Central memory CD8-positive, alpha-beta T cell (primary cell): Measurements from ENCODE around the gene NR0B2.

Experiments
- ATAC-seq: fragments of 150-1000 bp; cut with Tn5 transposase; replicated peaks from 2 replicates; pipeline ENCODE4 v1.10.0; 2022; ENCODE audit warnings: mild to moderate bottlenecking, moderate FRiP score, moderate number of reproducible peaks; ENCODE audit not compliant: poor library complexity, severe bottlenecking; ENCODE audit errors: extremely low read depth
- DNase-seq, 2 donors: peaks; one replicate each; pipeline ENCODE4 v3.0.0; 2021; ENCODE audit warnings: low spot score in 2 of 2
- H3K27ac Mint-ChIP-seq: one replicate; pipeline ENCODE4 v1.8.0; 2022; ENCODE audit warnings: low read depth, mild to moderate bottlenecking, moderate library complexity, mixed read lengths
- H3K27me3 Mint-ChIP-seq: one replicate; pipeline ENCODE4 v1.8.0; 2022; ENCODE audit warnings: mixed read lengths
- H3K36me3 Mint-ChIP-seq: one replicate; pipeline ENCODE4 v1.8.0; 2022; ENCODE audit warnings: mild to moderate bottlenecking, moderate library complexity, mixed read lengths; ENCODE audit not compliant: insufficient read depth
- H3K4me1 Mint-ChIP-seq: one replicate; pipeline ENCODE4 v1.8.0; 2022; ENCODE audit warnings: mixed read lengths
- H3K4me3 Mint-ChIP-seq: one replicate; pipeline ENCODE4 v1.8.0; 2022; ENCODE audit warnings: mild to moderate bottlenecking, moderate library complexity, mixed read lengths
- H3K9me3 Mint-ChIP-seq: one replicate; pipeline ENCODE4 v1.8.0; 2022; ENCODE audit warnings: mixed read lengths

The NR0B2 gene

DNA sequence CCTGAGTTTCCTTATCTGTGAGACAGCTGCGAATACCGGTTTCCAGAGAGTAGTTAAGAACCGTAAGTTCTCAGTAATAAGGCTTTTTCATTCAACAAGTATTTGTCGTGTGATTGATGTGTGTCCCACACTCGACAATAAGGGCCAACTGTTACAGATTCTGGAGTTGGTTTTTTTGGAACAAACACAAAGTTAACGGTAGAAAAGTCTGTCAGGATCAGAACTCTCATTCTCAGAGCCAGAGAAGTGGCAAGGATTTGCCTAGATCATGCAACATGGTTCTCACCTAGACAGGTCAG is 8.6 kb upstream of the NR0B2 start:
- Mint-ChIP-seq H3K9me3 (no peaks in the 10 kb centered on the region), H3K4me3 (peak overlapping the region; percentile 87), H3K27me3 (no peaks in the 10 kb centered on the region), H3K27ac (peak overlapping the region; percentile 92), H3K4me1 (peaks cover 44% of the 10 kb centered on the region), H3K36me3 (peaks cover 36% of the 10 kb centered on the region)
- DNase-seq (no peak), ATAC-seq (no peak)

GRCh38 chr1:26921540-26922430 is 8.0 kb upstream of the NR0B2 start, which contains the start of gene NUDC:
Gene NUDC, plus strand, starts transcription at chr1:26921743. Its CDS starts 106 bp downstream, at chr1:26921849.
- peaks cover 39% of the 10 kb centered on the region for H3K4me1 Mint-ChIP-seq
- H3K4me3 Mint-ChIP-seq = peak within 1 kb of the TSS; percentile 87
- peak; percentile 92 to 93 for DNase-seq
- H3K27me3 Mint-ChIP-seq = no peaks in the 10 kb centered on the region
- H3K27ac Mint-ChIP-seq = peak within 1 kb of the TSS; percentile 92
- peak; percentile 95 for ATAC-seq
- peaks cover 31% of the 10 kb centered on the region for H3K36me3 Mint-ChIP-seq
- H3K9me3 Mint-ChIP-seq = no peaks in the 10 kb centered on the region

DNA sequence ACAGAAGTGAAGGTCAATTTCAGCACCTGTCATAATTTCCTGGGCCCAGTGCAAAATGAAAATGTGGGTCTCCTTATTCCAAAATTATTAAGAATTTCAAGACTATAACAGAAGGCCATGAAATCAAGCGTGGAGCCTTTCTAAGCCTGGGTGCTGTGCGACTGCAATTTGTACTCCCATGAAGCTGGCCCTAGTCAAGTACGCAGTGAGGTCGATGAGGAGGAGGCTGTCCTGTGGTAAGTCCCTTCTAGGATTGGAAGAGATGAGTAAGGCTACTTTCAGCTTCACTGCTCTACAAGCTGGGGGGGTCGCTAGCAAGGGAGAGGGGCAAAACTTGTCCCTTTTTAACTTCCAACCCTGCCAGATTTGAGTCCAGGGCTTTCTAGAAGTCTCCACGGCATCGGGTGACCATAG is 7.4 kb upstream of the NR0B2 start:
- H3K9me3 Mint-ChIP-seq = no peaks in the 10 kb centered on the region
- peak overlapping the region; percentile 92 for H3K27ac Mint-ChIP-seq
- peak; percentile 34 for ATAC-seq
- H3K36me3 Mint-ChIP-seq = peaks cover 25% of the 10 kb centered on the region
- DNase-seq = no peak
- H3K4me3 Mint-ChIP-seq = peak overlapping the region; percentile 87
- H3K27me3 Mint-ChIP-seq = no peaks in the 10 kb centered on the region
- peaks cover 37% of the 10 kb centered on the region for H3K4me1 Mint-ChIP-seq

DNA sequence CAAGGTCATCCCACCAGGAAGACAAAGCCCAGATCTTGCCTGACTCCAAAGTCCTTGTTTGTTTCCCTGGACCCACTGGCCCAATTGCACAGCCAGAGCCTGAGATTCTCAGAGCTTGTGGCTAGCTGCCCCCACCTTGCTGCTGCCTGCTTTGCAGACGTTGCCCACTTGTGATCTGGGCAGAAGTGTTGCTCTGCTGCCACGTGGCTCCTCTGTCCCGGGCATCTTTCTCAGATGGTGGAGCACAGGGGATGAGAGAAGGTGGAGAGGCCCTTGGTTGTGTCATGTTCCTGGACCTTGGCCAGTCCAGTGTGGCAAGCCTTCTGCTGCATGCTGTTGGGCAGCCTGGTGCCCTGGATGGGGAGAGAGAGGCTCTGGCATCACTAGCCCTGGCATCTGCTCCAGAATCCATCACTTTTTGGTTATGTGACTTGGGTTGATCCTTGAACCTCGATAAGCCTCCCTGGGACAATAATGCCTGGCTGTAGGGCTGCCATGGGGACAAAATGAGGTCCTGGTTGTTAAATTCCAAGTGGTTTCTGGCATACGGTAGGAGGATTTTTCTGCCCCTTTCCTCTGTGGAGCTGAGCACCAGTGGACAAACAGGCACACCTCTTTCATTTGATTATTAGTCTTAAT is 1.5 kb upstream of the NR0B2 start:
- H3K4me3 Mint-ChIP-seq = no peak overlapping the region
- peaks cover 8% of the 10 kb centered on the region for H3K27me3 Mint-ChIP-seq
- H3K9me3 Mint-ChIP-seq = no peaks in the 10 kb centered on the region
- H3K4me1 Mint-ChIP-seq = peaks cover 8% of the 10 kb centered on the region
- no peaks in the 10 kb centered on the region for H3K36me3 Mint-ChIP-seq
- ATAC-seq = no peak
- H3K27ac Mint-ChIP-seq = no peak overlapping the region
- DNase-seq = no peak

DNA sequence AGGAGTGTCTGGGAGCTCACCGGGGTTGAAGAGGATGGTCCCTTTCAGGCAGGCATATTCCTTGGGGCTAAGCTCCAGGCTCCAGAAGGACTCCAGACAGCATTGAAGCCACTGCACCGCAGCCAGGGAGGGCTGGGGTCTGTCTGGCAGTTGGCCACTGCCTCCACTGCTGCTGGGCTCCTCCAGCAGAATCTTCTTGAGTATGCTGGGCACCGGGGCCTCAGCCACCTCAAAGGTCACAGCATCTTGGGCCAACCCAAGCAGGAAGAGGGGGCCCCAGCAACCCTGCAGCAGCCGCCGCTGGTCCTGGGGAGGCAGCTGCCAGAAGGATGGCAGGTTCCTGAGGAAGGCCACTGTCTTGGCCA is 404 bp downstream of the NR0B2 start:
- no peaks in the 10 kb centered on the region for H3K4me1 Mint-ChIP-seq
- H3K27me3 Mint-ChIP-seq = peaks cover 16% of the 10 kb centered on the region
- H3K4me3 Mint-ChIP-seq = no peak overlapping the region
- H3K27ac Mint-ChIP-seq = no peak overlapping the region
- no peaks in the 10 kb centered on the region for H3K36me3 Mint-ChIP-seq
- H3K9me3 Mint-ChIP-seq = no peaks in the 10 kb centered on the region
- ATAC-seq (no peak), DNase-seq (no peak)

DNA sequence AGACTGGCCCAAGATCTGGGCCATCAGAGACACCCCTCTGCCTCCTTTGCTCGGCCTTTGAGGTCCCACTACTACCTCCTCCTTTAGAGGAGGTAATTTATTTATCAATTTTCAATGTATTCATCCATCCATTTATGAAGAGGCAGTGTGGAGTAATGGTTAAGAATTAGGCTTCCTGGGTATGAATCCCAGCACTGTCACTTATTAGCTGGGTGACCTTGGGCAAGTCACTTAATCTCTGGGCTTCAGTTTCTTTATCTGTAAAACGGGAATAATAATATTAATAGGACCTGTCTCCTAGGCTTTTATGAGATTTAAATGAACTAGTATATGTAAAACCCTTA is 1.7 kb downstream of the NR0B2 start:
- ATAC-seq (no peak), DNase-seq (no peak)
- H3K4me3 Mint-ChIP-seq = no peak overlapping the region
- H3K9me3 Mint-ChIP-seq = no peaks in the 10 kb centered on the region
- H3K36me3 Mint-ChIP-seq = no peaks in the 10 kb centered on the region
- H3K27ac Mint-ChIP-seq = no peak overlapping the region
- no peaks in the 10 kb centered on the region for H3K4me1 Mint-ChIP-seq
- peaks cover 16% of the 10 kb centered on the region for H3K27me3 Mint-ChIP-seq

GRCh38 chr1:26911399-26912146 is 2.2 kb downstream of the NR0B2 start:
- Mint-ChIP-seq H3K9me3 (no peaks in the 10 kb centered on the region), H3K27ac (no peak overlapping the region), H3K4me3 (no peak overlapping the region), H3K36me3 (no peaks in the 10 kb centered on the region), H3K4me1 (no peaks in the 10 kb centered on the region), H3K27me3 (peaks cover 16% of the 10 kb centered on the region)
- ATAC-seq (no peak), DNase-seq (no peak)

GRCh38 chr1:26910343-26911160 is 3.2 kb downstream of the NR0B2 start:
- no peaks in the 10 kb centered on the region for H3K36me3 Mint-ChIP-seq
- no peaks in the 10 kb centered on the region for H3K9me3 Mint-ChIP-seq
- ATAC-seq (no peak), DNase-seq (no peak)
- no peak overlapping the region for H3K27ac Mint-ChIP-seq
- H3K4me3 Mint-ChIP-seq = no peak overlapping the region
- H3K27me3 Mint-ChIP-seq = peaks cover 16% of the 10 kb centered on the region
- H3K4me1 Mint-ChIP-seq = no peaks in the 10 kb centered on the region

GRCh38 chr1:26909951-26910342 is 3.8 kb downstream of the NR0B2 start:
- no peak overlapping the region for H3K27ac Mint-ChIP-seq
- DNase-seq (no peak), ATAC-seq (no peak)
- H3K4me1 Mint-ChIP-seq = no peaks in the 10 kb centered on the region
- H3K9me3 Mint-ChIP-seq = no peaks in the 10 kb centered on the region
- no peaks in the 10 kb centered on the region for H3K36me3 Mint-ChIP-seq
- H3K4me3 Mint-ChIP-seq = no peak overlapping the region
- H3K27me3 Mint-ChIP-seq = peaks cover 16% of the 10 kb centered on the region

- Mint-ChIP-seq H3K27me3 (peaks cover 16% of the 10 kb centered on the region), H3K27ac (no peak overlapping the region), H3K4me1 (peaks cover 2% of the 10 kb centered on the region), H3K9me3 (no peaks in the 10 kb centered on the region), H3K36me3 (no peaks in the 10 kb centered on the region), H3K4me3 (no peak overlapping the region)
- ATAC-seq (no peak), DNase-seq (no peak)
These were observed 6.5 kb downstream of the NR0B2 start for GRCh38 chr1:26907071-26907917.

GRCh38 chr1:26900815-26901511 is 12.8 kb downstream of the NR0B2 start:
- Mint-ChIP-seq H3K27ac (peak overlapping the region; percentile 99), H3K36me3 (peaks cover 34% of the 10 kb centered on the region), H3K4me1 (peaks cover 32% of the 10 kb centered on the region), H3K27me3 (no peaks in the 10 kb centered on the region), H3K4me3 (peak overlapping the region; percentile 88), H3K9me3 (no peaks in the 10 kb centered on the region)
- DNase-seq (no peak), ATAC-seq (no peak)
